HepG2 (cell line): ENCODE results near the gene CAT. TPM values are rescaled to one million over a fixed set of nuclear protein-coding genes. Genes with fewer than 3 reads are reported as not detected.
A peak's percentile ranks its signal among the peaks of the same experiment; 100 is the strongest.

Experiments
- ATAD3A ChIP-seq: sonication (generic); formaldehyde crosslinking; IDR thresholded peaks from 2 replicates; pipeline ENCODE4 v1.4.0; 2020; ENCODE audit warnings: missing genetic modification reagents
- ELF1 ChIP-seq: sonication (generic); formaldehyde crosslinking; IDR thresholded peaks from 2 replicates; pipeline ENCODE4 v1.4.0; 2020; ENCODE audit warnings: missing genetic modification reagents
- FOXA3 ChIP-seq: IDR thresholded peaks from 2 replicates; pipeline ENCODE4 v1.6.1; 2016; ENCODE audit warnings: missing genetic modification reagents, missing compliant biosample characterization
- GATAD2A ChIP-seq: IDR thresholded peaks from 2 replicates; pipeline ENCODE4 v1.6.1; 2016
- GPBP1L1 ChIP-seq: sonication (generic); formaldehyde crosslinking; IDR thresholded peaks from 2 replicates; pipeline ENCODE4 v1.5.0; 2020; ENCODE audit warnings: mild to moderate bottlenecking, missing genetic modification reagents
- GPN1 ChIP-seq: sonication (generic); formaldehyde crosslinking; IDR thresholded peaks from 2 replicates; pipeline ENCODE4 v1.5.1; 2020; ENCODE audit warnings: missing genetic modification reagents, borderline replicate concordance
- HBP1 ChIP-seq: IDR thresholded peaks from 2 replicates; pipeline ENCODE4 v1.6.1; 2016; ENCODE audit warnings: low read depth, control low read depth
- HOXA3 ChIP-seq: sonication (generic); formaldehyde crosslinking; IDR thresholded peaks from 2 replicates; pipeline ENCODE4 v1.5.0; 2020; ENCODE audit warnings: missing genetic modification reagents
- HOXD1 ChIP-seq: sonication (generic); formaldehyde crosslinking; IDR thresholded peaks from 2 replicates; pipeline ENCODE4 v1.5.0; 2020; ENCODE audit warnings: missing genetic modification reagents
- MEIS2 ChIP-seq: sonication (generic); formaldehyde crosslinking; IDR thresholded peaks from 2 replicates; pipeline ENCODE4 v1.9.0; 2021; ENCODE audit warnings: mild to moderate bottlenecking, missing genetic modification reagents
- NCOA5 ChIP-seq: sonication (generic); formaldehyde crosslinking; IDR thresholded peaks from 2 replicates; pipeline ENCODE4 v1.4.0; 2020; ENCODE audit warnings: missing genetic modification reagents
- NPAS2 ChIP-seq: sonication (generic); formaldehyde crosslinking; IDR thresholded peaks from 2 replicates; pipeline ENCODE4 v1.8.0; 2022; ENCODE audit warnings: mild to moderate bottlenecking, missing genetic modification reagents, borderline replicate concordance
- RBFOX2 ChIP-seq: fragments of 200-400 bp; formaldehyde crosslinking; IDR thresholded peaks from 2 replicates; pipeline ENCODE4 v1.6.1; 2017; ENCODE audit warnings: low read depth, mild to moderate bottlenecking, low read length
- REPIN1 ChIP-seq: sonication (generic); formaldehyde crosslinking; IDR thresholded peaks from 2 replicates; pipeline ENCODE4 v1.8.0; 2022; ENCODE audit warnings: missing genetic modification reagents, low read depth, mild to moderate bottlenecking, borderline replicate concordance
- RFX1 ChIP-seq: fragments of 450-650 bp; IDR thresholded peaks from 2 replicates; pipeline ENCODE4 v1.6.1; 2017
- RXRB ChIP-seq: IDR thresholded peaks from 2 replicates; pipeline ENCODE4 v1.6.1; 2016; ENCODE audit warnings: borderline replicate concordance, missing genetic modification reagents, missing compliant biosample characterization
- SKI ChIP-seq: fragments of 450-650 bp; IDR thresholded peaks from one replicate; pipeline ENCODE4 v1.6.1; 2018; ENCODE audit warnings: mild to moderate bottlenecking; ENCODE audit not compliant: partially characterized antibody
- XRCC5 ChIP-seq: fragments of 200-400 bp; formaldehyde crosslinking; optimal IDR thresholded peaks from 2 replicates; pipeline ENCODE3; 2017; ENCODE audit warnings: mild to moderate bottlenecking, low read length
- ZFX ChIP-seq: sonication (generic); formaldehyde crosslinking; IDR thresholded peaks from 2 replicates; pipeline ENCODE4 v1.4.0; 2020; ENCODE audit warnings: mild to moderate bottlenecking, low read depth, missing genetic modification reagents, moderate library complexity
- ZNF3 ChIP-seq: IDR thresholded peaks from 2 replicates; pipeline ENCODE4 v1.7.0; 2017; ENCODE audit warnings: inconsistent platforms
- ZNF687 ChIP-seq: sonication (generic); formaldehyde crosslinking; IDR thresholded peaks from 2 replicates; pipeline ENCODE4 v1.5.1; 2020; ENCODE audit warnings: mild to moderate bottlenecking, missing genetic modification reagents, moderate library complexity
- ZNF703 ChIP-seq: sonication (generic); formaldehyde crosslinking; IDR thresholded peaks from 2 replicates; pipeline ENCODE4 v1.5.1; 2020; ENCODE audit warnings: missing genetic modification reagents, mild to moderate bottlenecking, moderate library complexity, borderline replicate concordance
- ZNF850 ChIP-seq: sonication (generic); formaldehyde crosslinking; conservative IDR thresholded peaks from 2 replicates; pipeline ENCODE4 v1.9.0; 2021; ENCODE audit warnings: mild to moderate bottlenecking, missing genetic modification reagents
- ZNF891 ChIP-seq: sonication (generic); formaldehyde crosslinking; IDR thresholded peaks from 2 replicates; pipeline ENCODE4 v1.5.0; 2020; ENCODE audit warnings: mild to moderate bottlenecking, missing genetic modification reagents
- ZSCAN9 ChIP-seq: IDR thresholded peaks from 2 replicates; pipeline ENCODE4 v1.6.1; 2016; ENCODE audit warnings: borderline replicate concordance
- polyA plus RNA-seq, 8 experiments: library from polyadenylated mRNA; depleted of rRNA in 3 of 8; stranded (reverse) in 7 of 8; unstranded in 1 of 8; fragments of >200 nt; fragmentation: Illumina TruSeq in 4 of 8; extraction: Trizol in 4 of 8; gene quantifications; 2 replicates each; pipeline versions ENCODE4 v1.2.1 to v1.2.3, GENCODE V29; 2011 to 2016; ENCODE audit warnings: low read depth in 4 of 8, missing spikeins in 1 of 8, mixed read lengths in 1 of 8; ENCODE audit not compliant: insufficient read depth in 1 of 8
- total RNA-seq, 5 experiments: library from RNA; depleted of rRNA; stranded (reverse); fragments of >200 nt; fragmentation: Illumina TruSeq; extraction: Trizol; gene quantifications; 2 replicates each; pipeline ENCODE4 v1.2.3, GENCODE V29; 2016; ENCODE audit warnings: low read depth in 1 of 5

Gene CAT
- total and polyA plus RNA-seq, 2 of the 13 experiments (the other 11 are each of a cell fraction or from before 2014, with no cell fraction given), result 107 to 136 TPM

GRCh38 chr11:34512840-34513681 lies 74.3 kb downstream of the CAT start (continued):
- TF ChIP-seq ZNF687 (CRISPR knock-in tag) (peak; percentile 64; the same call in 1 of the 2 replicates), HBP1 (CRISPR knock-in tag) (0 out of 2 replicates have a peak, but pooled peaks have one; percentile 37), GPBP1L1 (CRISPR knock-in tag) (no peak), XRCC5 (peak; percentile 85), ATAD3A (CRISPR knock-in tag) (no peak), HOXD1 (CRISPR knock-in tag) (no peak), GPN1 (CRISPR knock-in tag) (no peak), ELF1 (CRISPR knock-in tag) (no peak), NCOA5 (CRISPR knock-in tag) (no peak), NPAS2 (CRISPR knock-in tag) (no peak), ZNF703 (no peak), ZNF850 (CRISPR knock-in tag) (no peak), RXRB (CRISPR knock-in tag) (0 out of 2 replicates have a peak, but pooled peaks have one; percentile 36), ZSCAN9 (CRISPR knock-in tag) (0 out of 2 replicates have a peak, but pooled peaks have one; percentile 30), HOXA3 (CRISPR knock-in tag) (no peak), ZFX (CRISPR knock-in tag) (peak; percentile 71; the same call in 1 of the 2 replicates), MEIS2 (CRISPR knock-in tag) (0 out of 2 replicates have a peak, but pooled peaks have one; percentile 37), RFX1 (no peak), ZNF891 (no peak), REPIN1 (0 out of 2 replicates have a peak, but pooled peaks have one; percentile 38), FOXA3 (peak; percentile 23; the same call in 1 of the 2 replicates), ZNF3 (CRISPR knock-in tag) (0 out of 2 replicates have a peak, but pooled peaks have one; percentile 18), RBFOX2 (peak; percentile 30; the same call in 1 of the 2 replicates), GATAD2A (CRISPR knock-in tag) (peak; percentile 56; the same call in 1 of the 2 replicates), SKI (no peak)
